GM21526 (cell line): ENCODE data around the gene FLT3LG.
"Not testable (repeated sequence)": the region's sequence is repeated elsewhere in the genome, so short reads cannot be mapped to it uniquely, and the experiment has no call there.

Experiments
- ATAC-seq: cut with Tn5 transposase; IDR thresholded peaks from one replicate; pipeline ENCODE4 v1.9.1; 2021; ENCODE audit warnings: moderate library complexity; ENCODE audit not compliant: unreplicated experiment, low FRiP score

Gene FLT3LG

DNA sequence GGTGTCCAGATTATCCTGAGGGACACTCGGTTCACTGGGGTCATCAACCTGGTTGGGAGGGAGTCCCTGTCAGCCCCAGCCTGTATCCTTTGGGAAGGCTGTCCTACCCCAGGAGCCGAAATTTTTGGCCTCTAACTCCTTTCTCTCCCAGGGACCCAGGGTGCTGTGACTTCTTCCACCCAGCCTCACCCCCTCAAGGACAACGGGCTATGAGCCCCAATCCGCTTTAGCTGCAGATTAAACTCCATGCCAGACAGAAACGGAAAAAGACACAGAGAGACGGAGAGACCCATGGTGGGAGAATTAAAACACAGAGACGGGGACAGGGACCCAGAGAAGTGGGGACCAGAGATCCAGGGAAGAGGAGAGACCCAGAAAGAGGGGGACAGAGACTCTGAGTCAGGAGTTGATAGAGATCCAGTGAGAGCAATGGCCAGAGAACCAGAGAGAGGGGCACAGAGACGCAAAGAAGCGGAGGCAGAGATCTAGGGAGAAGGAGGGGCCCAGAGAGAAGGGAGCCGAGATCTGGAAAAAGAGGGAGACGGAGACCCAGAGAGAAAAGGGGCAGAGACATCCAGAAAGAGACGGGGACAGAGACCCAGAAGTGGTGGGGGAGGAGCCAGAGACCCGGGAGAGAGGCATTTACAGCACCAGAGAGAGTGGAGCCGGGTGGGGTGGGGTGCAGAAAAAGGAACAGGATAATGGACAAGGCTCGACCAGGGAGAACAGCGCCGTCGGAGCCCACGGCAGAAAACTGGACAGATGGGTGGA lies 33.4 kb upstream of the FLT3LG start:
- ATAC-seq, result no peak

DNA sequence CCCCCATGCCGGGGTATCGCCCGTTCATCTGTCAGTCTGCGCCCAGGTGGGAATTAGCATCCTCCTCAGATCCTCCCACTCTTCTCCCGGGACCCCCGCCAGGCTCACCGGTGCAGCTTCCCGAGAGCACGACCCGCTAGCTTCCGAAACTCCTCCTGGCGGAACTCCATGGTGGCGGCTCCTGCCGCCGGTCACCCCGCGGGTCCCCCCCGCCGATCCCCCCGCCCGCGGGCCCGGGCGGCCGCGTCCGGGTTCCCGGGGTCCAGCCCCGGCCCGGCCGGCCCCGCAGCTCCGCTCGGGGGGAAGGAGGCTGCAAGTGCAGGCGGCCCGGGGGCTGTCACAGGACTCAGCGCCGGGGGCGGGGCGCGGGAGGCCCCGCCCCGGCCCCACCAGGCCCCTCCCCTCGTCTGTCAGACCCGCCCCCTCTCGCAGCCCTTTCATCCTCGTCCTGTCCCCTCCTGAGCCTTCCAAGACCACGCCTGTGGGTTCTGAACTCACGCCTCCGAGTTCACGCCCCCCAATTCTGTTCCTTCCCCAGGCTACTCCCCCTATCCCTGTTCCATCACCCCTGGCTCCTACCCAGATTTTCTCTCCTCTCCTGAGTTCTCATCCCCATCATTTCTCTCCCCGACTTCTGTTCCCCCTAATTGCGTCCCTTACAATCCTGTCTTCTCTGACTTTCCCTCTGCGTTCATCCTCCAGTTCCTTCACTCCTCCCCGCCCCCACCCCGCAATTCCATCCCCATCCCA lies 32.6 kb upstream of the FLT3LG start, which contains the start of gene SLC17A7:
TSS of gene SLC17A7 (minus strand) at position 318 of the 750 bp plus-strand sequence. CDS start at position 170, 148 bp downstream.
- no peak for ATAC-seq

DNA sequence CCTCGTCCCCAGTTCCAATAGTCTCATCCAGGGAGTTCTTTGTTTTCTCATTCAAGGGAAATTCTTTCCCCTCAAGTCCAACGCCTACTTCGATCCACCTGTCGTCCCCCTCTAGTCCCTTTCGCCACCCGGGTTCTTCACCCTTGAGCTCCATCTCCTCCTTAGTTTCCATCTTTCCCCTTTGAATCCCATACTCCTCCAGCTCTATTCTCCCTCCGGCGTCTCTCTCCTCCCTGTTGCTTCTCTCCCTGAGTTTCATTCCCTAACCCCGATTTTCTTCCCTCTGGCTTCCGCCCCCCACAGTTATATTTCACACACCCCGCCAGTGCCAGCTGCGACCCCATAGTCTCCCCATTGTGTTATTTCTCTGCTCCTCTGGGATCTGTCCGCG lies 32.1 kb upstream of the FLT3LG start:
- ATAC-seq, result no peak

DNA sequence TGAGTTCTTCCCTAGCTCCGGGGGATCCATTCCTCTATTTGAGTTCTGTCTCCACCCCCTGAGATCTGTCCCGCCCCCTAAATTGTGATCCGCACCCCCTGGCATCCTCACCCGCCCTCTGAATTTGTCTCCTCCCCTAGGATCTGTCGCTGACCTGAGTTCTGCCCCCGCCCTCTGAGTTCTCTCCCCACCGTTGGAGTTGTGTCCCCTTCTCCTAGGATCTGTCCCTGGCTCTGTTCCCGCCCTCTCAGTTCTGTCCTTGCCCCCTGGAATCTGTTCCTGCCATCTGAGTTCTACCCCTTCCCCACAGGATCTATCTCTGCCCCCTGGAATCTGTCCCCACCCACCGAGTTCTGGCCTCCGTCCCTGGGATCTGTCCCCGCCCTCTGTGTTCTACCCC lies 31.7 kb upstream of the FLT3LG start:
- ATAC-seq, result no peak

DNA sequence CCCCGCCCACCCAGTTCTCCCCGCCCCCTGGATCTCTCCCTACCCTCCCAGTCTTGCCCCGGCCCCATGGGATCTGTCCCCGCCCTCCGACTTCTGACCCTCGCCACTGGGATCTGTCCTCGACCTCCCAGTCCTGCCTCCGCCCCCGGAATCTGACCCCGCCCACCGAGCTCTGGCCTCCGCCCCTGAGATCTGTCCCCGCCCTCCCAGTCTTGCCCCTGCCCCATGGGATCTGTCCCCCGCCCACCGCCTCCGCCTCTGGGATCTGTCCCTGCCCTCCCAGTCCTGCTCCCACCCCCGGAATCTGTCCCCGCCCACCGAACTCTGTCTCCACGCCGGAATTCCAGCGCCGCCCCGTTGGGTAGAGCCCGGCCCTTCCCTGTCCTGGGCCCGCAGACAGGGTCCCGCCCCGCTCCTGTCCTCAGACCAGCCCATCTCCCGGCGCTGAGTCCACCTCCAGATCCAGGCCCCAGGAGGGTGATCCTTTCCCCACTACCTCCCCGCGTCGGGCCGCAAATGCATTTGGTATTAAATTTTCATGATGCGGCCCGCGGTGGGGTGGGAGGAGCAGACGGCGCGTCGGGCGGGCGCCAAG lies 31.1 kb upstream of the FLT3LG start:
- peak; percentile 4 for ATAC-seq

DNA sequence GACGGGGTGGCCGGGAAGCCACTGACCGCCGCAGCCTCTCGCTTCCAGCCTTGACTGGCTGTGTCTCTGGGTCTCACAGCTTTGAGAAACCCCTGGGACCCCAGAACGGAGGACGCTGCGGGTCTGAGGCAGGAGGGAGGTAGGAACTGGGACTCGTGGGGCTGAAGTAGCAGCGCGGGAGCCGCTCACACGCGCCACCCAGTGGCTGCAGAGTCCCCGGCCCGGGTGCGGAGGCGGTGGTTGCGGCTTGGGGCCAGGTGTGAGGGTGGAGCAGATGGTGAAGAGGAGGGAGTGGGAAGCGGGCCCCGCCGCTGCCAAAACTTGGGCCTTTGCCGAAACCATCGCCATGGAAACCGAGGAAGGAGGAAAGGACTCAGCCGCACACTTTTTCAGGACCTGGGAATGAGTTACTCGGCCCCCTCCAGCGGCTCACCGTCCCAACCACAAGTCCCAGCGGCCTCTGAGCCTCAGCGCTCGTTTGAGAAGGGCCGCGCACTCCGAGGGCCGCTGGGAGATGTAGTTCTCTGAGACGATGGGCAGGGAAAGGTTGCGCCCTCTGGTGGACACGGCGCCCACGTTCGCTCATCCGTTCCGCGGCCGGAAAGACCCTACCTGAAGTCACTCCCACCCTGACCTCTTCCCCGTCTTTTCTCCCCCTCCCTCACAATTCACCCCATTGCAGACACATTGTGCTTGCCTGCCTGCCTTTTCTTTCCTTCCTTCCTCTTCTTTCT lies 30.5 kb upstream of the FLT3LG start:
- peak; percentile 52 for ATAC-seq

DNA sequence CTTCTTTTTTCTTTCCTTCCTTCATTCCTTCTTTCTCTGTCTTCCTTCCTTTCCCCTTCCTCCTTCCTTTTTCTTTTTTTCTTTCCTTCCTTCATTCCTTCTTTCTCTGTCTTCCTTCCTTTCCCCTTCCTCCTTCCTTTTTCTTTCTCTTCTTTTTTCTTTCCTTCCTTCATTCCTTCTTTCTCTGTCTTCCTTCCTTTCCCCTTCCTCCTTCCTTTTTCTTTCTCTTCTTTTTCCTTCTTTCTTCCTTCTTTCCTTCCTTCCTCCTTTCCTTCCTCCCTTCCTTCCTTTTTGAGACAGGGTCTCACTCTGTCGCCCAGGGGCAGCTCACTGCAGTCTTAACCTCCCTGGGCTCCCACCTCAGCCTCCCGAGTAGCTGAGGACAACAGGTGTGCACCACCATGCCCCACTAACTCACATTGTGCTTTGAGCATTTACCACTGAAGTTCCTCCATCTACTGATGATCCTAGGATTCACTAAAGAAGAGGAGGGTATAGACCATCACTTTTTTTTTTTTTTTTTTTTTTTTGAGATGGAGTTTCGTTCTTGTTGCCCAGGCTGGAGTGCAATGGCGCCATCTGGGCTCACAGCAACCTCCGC lies 29.8 kb upstream of the FLT3LG start:
- not testable (repeated sequence) for ATAC-seq

DNA sequence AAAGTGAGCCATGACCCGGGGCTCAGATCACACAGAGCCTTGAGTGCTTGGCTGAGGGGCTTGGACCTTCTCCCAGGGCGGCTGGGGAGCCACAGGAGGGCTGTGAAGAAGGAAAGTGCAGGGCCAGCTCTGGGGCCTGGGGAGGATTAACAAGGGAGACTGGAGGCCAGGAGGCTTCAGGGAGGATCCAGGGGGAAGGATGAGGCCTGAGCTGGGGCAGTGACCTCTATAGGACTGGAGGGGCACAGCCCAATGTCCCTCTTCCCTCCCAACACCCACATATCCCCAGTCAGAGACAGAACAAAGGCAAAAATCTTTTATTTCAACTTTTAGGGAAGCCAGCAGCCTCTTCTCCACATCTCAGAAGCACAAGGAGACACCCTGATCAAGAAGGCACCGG lies 28.0 kb upstream of the FLT3LG start:
- no peak for ATAC-seq

DNA sequence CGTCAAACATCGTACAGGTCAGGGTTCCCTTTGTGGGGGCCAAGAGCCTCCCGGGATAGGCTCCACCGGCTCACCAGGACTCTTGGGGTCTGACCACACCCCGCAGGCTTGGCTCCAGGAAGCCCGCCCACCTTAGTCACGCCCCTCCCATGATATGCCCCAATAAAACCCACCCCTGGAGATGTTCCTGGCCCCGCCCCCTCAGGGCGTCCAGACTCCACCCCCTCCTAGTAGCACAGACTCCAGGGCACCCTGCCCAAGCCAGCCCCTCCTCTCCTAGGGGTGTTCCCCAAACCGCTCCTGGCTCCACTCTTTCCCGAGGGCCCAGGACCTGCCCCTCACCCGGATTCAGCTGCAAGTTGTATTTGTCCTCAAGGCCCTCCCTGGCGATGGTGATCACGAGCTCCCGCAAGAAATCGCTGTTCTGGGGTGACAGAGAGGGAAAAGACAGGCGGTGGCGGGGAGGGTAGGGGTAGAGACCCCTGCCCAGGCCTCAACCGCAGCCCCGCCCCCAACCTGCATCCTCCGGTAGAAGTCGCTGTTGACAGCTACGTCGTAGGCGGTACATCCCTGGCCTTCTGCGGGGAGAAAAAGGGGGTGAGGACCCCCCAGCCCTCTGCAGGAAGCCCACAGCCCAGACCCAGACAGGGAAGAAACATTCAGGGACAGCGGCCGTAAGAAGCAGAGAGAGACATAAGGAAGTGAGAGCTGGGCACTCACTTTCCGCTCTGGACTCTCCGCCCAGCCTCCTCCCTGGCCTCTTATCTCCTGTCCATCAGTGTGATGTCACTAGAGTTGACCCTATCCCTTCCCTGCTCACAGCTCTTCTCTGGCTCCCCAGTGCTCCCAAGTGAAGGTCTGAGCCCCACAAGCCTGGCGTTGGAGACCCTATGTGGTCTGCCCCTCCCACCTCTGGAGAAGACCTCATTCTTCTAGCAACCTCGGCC lies 26.3 kb upstream of the FLT3LG start:
- no peak for ATAC-seq

DNA sequence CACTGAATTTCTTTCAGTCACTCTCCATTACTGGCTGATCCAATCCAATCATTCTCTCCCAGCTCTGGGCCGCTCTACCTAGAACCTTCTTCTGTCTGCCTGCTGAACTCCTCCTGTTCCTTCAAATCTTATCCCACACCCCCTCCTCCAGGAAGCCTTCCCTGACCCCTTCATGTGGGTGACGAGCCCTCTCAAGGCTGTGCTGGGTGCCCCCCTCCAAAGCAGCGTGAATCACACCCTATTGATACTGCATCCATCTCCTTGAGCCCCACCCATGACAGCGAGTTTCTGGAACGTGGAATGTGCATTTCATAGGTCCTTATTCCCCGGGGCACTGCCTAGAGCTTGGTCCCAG lies 25.6 kb upstream of the FLT3LG start:
- ATAC-seq, result no peak

DNA sequence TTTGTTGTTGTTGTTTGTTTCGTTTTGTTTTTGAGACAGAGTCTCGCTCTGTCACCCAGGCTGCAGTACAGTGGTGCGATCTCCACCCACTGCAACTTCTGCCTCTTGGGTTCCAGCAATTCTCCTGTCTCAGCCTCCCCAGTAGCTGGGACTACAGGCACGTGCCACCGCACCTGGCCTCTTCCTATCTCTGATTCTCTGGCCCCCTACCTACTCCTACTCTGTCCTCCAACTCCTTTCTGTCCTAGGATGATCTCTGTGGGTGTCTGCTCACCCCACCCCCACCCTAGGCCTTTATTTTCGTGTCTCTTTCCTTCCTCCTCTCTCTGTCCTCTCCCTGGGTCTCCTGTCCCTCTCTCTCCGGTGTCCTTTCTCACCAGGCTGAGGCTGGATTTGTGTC lies 23.6 kb upstream of the FLT3LG start:
- ATAC-seq, result no peak

DNA sequence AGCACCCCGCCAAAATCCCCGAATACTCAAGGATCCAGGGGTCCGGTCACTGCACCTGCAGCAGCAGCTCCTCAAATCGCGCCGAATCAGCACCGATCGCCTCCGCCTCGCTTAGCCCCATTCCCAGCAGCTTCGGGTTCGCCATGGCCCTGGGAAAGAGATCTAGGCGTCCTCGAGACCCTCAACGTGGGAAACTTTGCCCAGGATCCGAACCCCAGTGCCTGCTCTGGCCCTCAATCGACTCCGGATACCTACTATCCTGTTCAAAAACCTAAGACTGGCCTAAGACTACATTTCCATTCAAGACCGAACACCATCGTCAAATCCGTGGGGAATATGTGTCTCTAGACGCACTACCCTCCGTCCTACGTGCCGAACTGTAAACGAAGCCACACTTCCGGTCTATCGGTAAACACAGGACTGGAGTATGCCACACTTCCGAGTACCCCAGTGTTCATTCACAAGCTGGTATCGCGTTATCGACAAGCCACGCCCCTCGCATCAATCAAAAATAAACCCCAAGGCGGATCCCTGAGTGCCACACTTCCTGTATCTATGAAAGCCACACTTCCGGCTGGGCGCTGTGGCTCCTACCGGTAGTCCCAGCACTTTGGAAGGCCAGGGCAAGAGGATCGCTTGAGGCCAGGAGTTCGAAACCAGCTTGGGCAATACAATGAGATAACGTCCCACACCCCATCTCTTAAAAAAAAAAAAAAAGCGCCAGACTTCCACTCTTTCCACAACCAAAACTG lies 22.4 kb upstream of the FLT3LG start, which contains the start of gene PIH1D1:
TSS of gene PIH1D1 (minus strand) at position 385 of the 752 bp plus-strand sequence. CDS start at position 145, 240 bp downstream.
- ATAC-seq, result peak; percentile 46

DNA sequence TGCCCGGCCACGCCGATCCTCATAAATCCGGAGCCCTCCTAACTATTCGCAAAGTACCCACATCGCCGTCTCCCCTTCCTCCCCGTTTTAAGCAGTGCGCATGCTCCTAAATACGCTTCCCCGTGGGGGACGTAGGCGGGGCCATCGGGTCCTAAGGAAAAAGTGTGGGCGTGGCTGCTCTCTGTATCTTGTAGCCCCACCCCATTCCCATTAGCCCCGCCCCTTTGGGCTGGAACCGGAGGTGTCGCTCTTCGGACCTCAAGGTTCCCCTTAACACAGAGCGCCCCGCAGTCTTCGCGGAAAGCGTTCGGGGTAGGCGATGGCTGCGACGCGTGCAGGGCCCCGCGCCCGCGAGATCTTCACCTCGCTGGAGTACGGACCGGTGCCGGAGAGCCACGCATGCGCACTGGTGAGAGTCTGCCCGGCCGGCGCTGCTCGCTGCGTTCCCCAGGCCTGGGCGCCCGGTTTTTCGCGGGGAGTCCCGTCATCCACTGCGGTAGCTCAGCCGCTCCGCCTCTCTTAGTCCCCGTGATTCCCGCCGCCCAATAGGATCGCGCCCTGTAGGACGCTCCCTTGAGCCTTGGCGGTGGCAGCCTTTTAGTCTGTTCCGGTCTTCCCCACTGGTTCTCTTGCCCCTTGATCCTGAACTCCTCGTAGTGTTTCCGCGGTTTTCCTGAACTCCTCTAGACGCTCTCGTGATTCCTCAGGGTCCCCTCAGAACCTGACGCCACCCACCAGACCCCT lies 20.8 kb upstream of the FLT3LG start, which contains the start of gene ALDH16A1:
TSS of gene ALDH16A1 (plus strand) at position 213 of the 744 bp plus-strand sequence. CDS start at position 320, 107 bp downstream.
- peak; percentile 78 for ATAC-seq

DNA sequence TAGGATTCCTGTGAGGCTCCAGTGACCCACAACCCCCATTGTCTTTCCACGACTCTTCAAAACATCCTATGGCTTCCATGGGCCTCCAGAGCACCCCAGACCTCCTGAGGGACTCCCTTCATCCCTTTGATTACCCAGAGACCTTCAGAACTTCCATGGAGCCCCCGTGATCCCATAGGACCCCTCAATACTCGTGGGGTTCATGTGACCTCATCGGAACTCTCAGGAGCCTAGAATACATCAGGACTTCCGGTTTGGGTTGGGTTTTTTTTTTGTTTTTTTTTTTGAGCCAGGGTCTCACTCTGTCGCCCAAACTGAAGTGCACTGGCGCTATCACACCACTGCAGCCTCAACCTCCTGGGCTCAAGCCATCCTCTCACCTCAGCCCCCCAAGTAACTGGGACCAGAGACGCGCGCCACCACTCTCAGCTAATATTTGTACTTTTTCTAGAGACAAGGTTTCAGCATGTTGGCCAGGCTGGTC lies 20.2 kb upstream of the FLT3LG start:
- ATAC-seq, result no peak

DNA sequence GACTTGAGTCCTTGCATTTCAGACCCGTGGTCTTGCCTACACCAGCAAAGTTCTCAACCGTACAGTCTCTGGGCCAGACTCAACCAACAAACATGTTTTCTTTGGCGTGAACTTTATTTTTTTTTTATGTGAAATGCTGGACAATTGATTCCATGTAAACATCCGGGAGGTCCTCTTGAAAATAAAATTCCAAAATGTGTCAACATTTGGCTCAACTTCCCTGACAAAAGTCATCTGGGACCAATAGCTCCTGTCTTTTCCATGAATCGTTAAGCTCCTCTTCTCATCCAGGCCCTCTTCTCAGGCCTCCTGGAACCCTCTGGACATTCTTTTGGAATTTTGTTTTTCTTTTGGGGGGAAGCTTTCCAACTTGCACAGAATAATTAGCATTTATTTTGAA lies 18.2 kb upstream of the FLT3LG start:
- ATAC-seq, result no peak

DNA sequence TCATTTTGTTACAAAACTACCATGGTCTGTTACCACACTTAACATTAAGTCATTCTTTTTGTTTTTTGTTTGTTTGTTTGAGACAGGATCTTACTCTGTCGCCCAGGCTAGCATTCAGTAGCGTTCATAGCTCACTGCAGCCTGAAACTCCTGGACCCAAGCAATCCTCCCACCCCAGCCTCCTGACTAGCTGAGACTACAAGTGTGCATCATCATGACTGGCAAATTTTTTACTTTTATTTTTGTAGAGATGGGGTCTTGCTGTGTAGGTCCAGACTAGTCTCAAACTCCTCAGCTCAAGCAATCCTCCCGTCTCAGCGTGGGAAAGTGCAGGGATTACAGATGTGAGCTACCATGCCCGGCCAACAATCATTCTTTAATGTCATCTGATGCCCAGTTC lies 17.7 kb upstream of the FLT3LG start:
- no peak for ATAC-seq

DNA sequence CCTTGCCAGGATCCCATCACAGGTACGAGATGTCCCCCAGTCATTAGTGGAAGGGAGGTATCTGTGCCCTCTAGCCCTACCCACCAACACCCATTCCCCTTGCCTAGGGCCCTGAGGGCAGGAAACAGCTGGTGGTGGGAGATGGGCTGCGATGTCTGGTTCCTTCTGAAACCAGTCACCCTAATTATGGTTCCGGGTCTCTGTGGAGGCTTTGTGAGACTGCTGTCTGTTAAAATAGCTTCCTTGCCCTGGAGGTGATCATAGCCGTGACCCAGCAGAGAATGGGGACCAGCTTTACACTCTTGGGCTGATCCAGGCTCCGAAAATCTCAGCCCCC lies 15.5 kb upstream of the FLT3LG start:
- no peak for ATAC-seq

DNA sequence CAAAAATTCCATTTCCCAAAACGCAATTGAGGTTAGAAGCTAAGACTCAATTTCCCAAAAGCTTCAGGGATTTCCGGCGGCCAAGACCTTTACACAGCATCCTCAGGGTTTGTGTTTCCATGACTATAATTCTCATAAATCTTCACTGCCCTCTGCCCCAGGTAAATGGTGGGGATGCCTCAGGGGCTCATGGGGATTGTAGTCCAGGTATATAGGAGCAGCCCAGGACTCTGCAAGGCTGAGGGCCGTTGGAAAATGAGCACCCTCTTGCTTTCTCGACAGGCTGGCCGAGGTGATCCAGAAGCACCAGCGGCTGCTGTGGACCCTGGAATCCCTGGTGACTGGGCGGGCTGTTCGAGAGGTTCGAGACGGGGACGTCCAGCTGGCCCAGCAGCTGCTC lies 14.6 kb upstream of the FLT3LG start:
- ATAC-seq, result no peak
